ENCODE data around the gene MYNN.

DNA sequence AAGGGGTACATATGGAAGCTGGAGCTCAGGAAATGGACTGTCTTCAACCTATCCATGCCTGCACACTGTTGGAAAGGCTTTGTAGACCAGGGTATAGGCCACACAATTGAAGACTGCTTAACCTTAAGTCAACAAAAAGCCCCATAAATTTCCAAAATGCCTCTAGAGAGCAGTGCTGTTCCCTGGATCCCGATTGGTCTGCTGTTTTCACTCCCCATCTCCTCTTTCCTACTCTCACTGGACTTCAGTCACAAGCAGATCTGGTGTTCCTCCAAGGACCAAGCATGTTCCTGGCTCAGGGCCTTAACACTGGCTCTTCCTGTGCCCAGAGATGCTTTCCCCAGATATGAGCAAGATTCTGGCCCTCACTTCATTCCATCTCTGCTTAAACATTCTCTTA lies 62.3 kb downstream of the MYNN start:
- TF ChIP-seq EZH2 (IDR thresholded peaks at IDR 0.05) (no peak), CTCF (IDR thresholded peaks at IDR 0.05) (no peak)

Measured in neural progenitor cell (in vitro differentiated cells).